Lower leg skin (tissue), 4 donors: ENCODE measurements around the gene OR6C76. TPM values are rescaled to one million over a fixed set of nuclear protein-coding genes. Genes with fewer than 3 reads are reported as not detected.
"Not testable (repeated sequence)": the region's sequence is repeated elsewhere in the genome, so short reads cannot be mapped to it uniquely, and the experiment has no call there.

Source experiments
- DNase-seq, 2 donors: peaks; one replicate each; pipeline ENCODE4 v3.0.0-alpha.2; 2019; ENCODE audit warnings: low spot score in 2 of 2
- H3K4me3 ChIP-seq: fragments of 200-600 bp; sonication (generic); 2 replicates; pipeline ENCODE4 v1.5.1; 2017; ENCODE audit warnings: mild to moderate bottlenecking, low read depth; ENCODE audit not compliant: poor library complexity, severe bottlenecking
- CTCF ChIP-seq, 3 donors: fragments of 450-650 bp; IDR thresholded peaks; one replicate each; pipeline ENCODE4 v1.5.1; 2016; ENCODE audit warnings: antibody characterized with exemption in 3 of 3, mild to moderate bottlenecking in 3 of 3, moderate library complexity in 2 of 3
- POLR2A ChIP-seq, 2 donors: fragments of 450-650 bp; IDR thresholded peaks; one replicate each; pipeline ENCODE4 v1.6.1; 2016 to 2017; ENCODE audit warnings: antibody characterized with exemption in 2 of 2, mild to moderate bottlenecking in 1 of 2, moderate library complexity in 1 of 2
- WGBS, 2 donors: methylation state at CpG; one replicate each; pipeline ENCODE4 v1.1.5; 2018; 5-methylcytosine and 5-hydroxymethylcytosine counted together
- intact Hi-C: fragments of 100-400 bp; cut with DNase I; formaldehyde crosslinking; loops from one replicate; pipeline ENCODE4 v1.15.0; 2023; ENCODE audit warnings: low total_unique reads
- total RNA-seq, 4 donors: library from RNA; depleted of rRNA; stranded (reverse); fragments of >200 nt; gene quantifications; one replicate each; pipeline ENCODE4 v1.1.0, GENCODE V29; 2016

The OR6C76 gene
- not detected for total RNA-seq

- H3K4me3 ChIP-seq = no peak within 1 kb of the TSS
- intact Hi-C loops = no loop called here
- 77 to 84% methylated on average over 4 of the region's 4 CpGs for WGBS, 2 donors
- no peak for DNase-seq
- TF ChIP-seq CTCF (IDR thresholded peaks at IDR 0.05) = no peak
- no peak for TF ChIP-seq POLR2A (IDR thresholded peaks at IDR 0.05)
Observed at GRCh38 chr12:55425954-55426353, at the start of gene OR6C76. Gene OR6C76 (plus strand): TSS chr12:55426254. CDS start chr12:55426254, 0 bp downstream.

- DNase-seq = no peak
- no peak for TF ChIP-seq POLR2A (IDR thresholded peaks at IDR 0.05)
- TF ChIP-seq CTCF (IDR thresholded peaks at IDR 0.05) = no peak
- H3K4me3 ChIP-seq = no peak overlapping the region
- intact Hi-C loops = no loop called here
Observed at GRCh38 chr12:55385891-55386290, 40.2 kb upstream of the OR6C76 start.

- 85 to 87% methylated on average over 11 to 15 of the region's 23 CpGs for WGBS, 2 donors
- TF ChIP-seq POLR2A (IDR thresholded peaks at IDR 0.05) = no peak
- intact Hi-C loops = no loop called here
- no peak for DNase-seq
- no peak overlapping the region for H3K4me3 ChIP-seq
Observed at GRCh38 chr12:55392032-55392795, 33.8 kb upstream of the OR6C76 start.

GRCh38 chr12:55396326-55396725 lies 29.7 kb upstream of the OR6C76 start:
- intact Hi-C loops = no loop called here
- no peak for DNase-seq
- TF ChIP-seq CTCF (IDR thresholded peaks at IDR 0.05) (no peak), POLR2A (IDR thresholded peaks at IDR 0.05) (no peak)
- H3K4me3 ChIP-seq = no peak overlapping the region
- WGBS, 2 donors = 70 to 72% methylated on average over 1 of the region's 1 CpG

GRCh38 chr12:55400229-55400628 lies 25.8 kb upstream of the OR6C76 start, which contains the start of gene OR6C65:
Gene OR6C65 (plus strand): TSS chr12:55400529. CDS start chr12:55400529, 0 bp downstream.
- no peak within 1 kb of the TSS for H3K4me3 ChIP-seq
- DNase-seq = no peak
- TF ChIP-seq CTCF (IDR thresholded peaks at IDR 0.05) (no peak), POLR2A (IDR thresholded peaks at IDR 0.05) (no peak)
- 85 to 86% methylated on average over 1 of the region's 1 CpG for WGBS, 2 donors
- intact Hi-C loops = no loop called here

GRCh38 chr12:55407866-55408265 lies 18.2 kb upstream of the OR6C76 start:
- no peak for DNase-seq
- intact Hi-C loops = no loop called here
- TF ChIP-seq POLR2A (IDR thresholded peaks at IDR 0.05) = no peak
- no peak for TF ChIP-seq CTCF (IDR thresholded peaks at IDR 0.05)
- H3K4me3 ChIP-seq = no peak overlapping the region
- WGBS, 2 donors = 64 to 83% methylated on average over 1 of the region's 1 CpG

- WGBS, 2 donors = 87 to 95% methylated on average over 1 of the region's 1 CpG
- intact Hi-C loops, DNase-seq, H3K4me3 ChIP-seq: not testable (repeated sequence)
Observed at GRCh38 chr12:55409133-55409532, 16.9 kb upstream of the OR6C76 start.

- H3K4me3 ChIP-seq, DNase-seq, intact Hi-C loops: not testable (repeated sequence)
- WGBS, 2 donors = 94 to 95% methylated on average over 15 of the region's 15 CpGs
Observed at GRCh38 chr12:55412138-55412537, 13.9 kb upstream of the OR6C76 start.

GRCh38 chr12:55413498-55414388 lies 12.3 kb upstream of the OR6C76 start:
- intact Hi-C loops, DNase-seq: not testable (repeated sequence)
- WGBS, 2 donors = 69 to 78% methylated on average over 5 of the region's 6 CpGs

More at GRCh38 chr12:55413498-55414388, 12.3 kb upstream of the OR6C76 start:
- not testable (repeated sequence) for H3K4me3 ChIP-seq
